Neural crest cell (in vitro differentiated cells): Measurements from ENCODE around the gene DCD. TPM values are rescaled to one million over a fixed set of nuclear protein-coding genes. Genes with fewer than 3 reads are reported as not detected.
A peak's percentile ranks its signal among the peaks of the same experiment; 100 is the strongest.

Experiments used
- DNase-seq: peaks from one replicate; pipeline ENCODE4 v3.0.0; 2021; ENCODE audit warnings: low read depth, mixed read lengths, low spot score
- H3K27ac Mint-ChIP-seq: one replicate; pipeline ENCODE4 v1.8.0; 2021; ENCODE audit warnings: mild to moderate bottlenecking, mixed read lengths; ENCODE audit not compliant: unreplicated experiment
- H3K27me3 Mint-ChIP-seq: 2 replicates; pipeline ENCODE4 v1.8.0; 2021; ENCODE audit warnings: low read depth, mild to moderate bottlenecking, mixed read lengths
- H3K36me3 Mint-ChIP-seq: 2 replicates; pipeline ENCODE4 v1.8.0; 2021; ENCODE audit warnings: low read depth, mild to moderate bottlenecking, mixed read lengths
- H3K4me1 Mint-ChIP-seq: 2 replicates; pipeline ENCODE4 v1.8.0; 2021; ENCODE audit warnings: mixed read lengths
- H3K4me3 Mint-ChIP-seq: one replicate; pipeline ENCODE4 v1.8.0; 2021; ENCODE audit warnings: mild to moderate bottlenecking, mixed read lengths
- H3K9me3 Mint-ChIP-seq: 2 replicates; pipeline ENCODE4 v1.8.0; 2021; ENCODE audit warnings: mixed read lengths
- CTCF ChIP-seq: fragments of 200-600 bp; sonication (generic); conservative IDR thresholded peaks from 2 replicates; pipeline ENCODE4 v1.5.0; 2021; ENCODE audit warnings: antibody characterized with exemption, mild to moderate bottlenecking
- total RNA-seq: library from RNA; stranded (reverse); gene quantifications from 2 replicates; pipeline ENCODE4 v1.2.1, GENCODE V29; 2021

DCD gene
- total RNA-seq, 1 donor from 2014 or later, result not detected

GRCh38 chr12:54627304-54627703 is 20.9 kb downstream of the DCD start:
- H3K27me3 Mint-ChIP-seq, result peaks cover 43% of the 10 kb centered on the region
- H3K9me3 Mint-ChIP-seq, result peaks cover 16% of the 10 kb centered on the region
- H3K36me3 Mint-ChIP-seq, result peaks cover 3% of the 10 kb centered on the region
- H3K27ac Mint-ChIP-seq, result no peak overlapping the region
- DNase-seq, result no peak
- TF ChIP-seq CTCF, result no peak
- no peaks in the 10 kb centered on the region for H3K4me1 Mint-ChIP-seq
- no peak overlapping the region for H3K4me3 Mint-ChIP-seq

GRCh38 chr12:54625598-54625997 is 22.6 kb downstream of the DCD start:
- no peak for TF ChIP-seq CTCF
- H3K27ac Mint-ChIP-seq, result no peak overlapping the region
- H3K36me3 Mint-ChIP-seq, result peaks cover 3% of the 10 kb centered on the region
- H3K4me3 Mint-ChIP-seq, result no peak overlapping the region
- no peaks in the 10 kb centered on the region for H3K4me1 Mint-ChIP-seq
- DNase-seq, result no peak
- peaks cover 16% of the 10 kb centered on the region for H3K9me3 Mint-ChIP-seq
- peaks cover 52% of the 10 kb centered on the region for H3K27me3 Mint-ChIP-seq

- Mint-ChIP-seq H3K9me3 (peaks cover 16% of the 10 kb centered on the region), H3K36me3 (peaks cover 3% of the 10 kb centered on the region), H3K27ac (no peak overlapping the region), H3K4me3 (no peak overlapping the region), H3K4me1 (no peaks in the 10 kb centered on the region), H3K27me3 (peaks cover 53% of the 10 kb centered on the region)
- TF ChIP-seq CTCF, result no peak
- no peak for DNase-seq
Observed at GRCh38 chr12:54624315-54625279, 23.6 kb downstream of the DCD start.

- no peak overlapping the region for H3K4me3 Mint-ChIP-seq
- H3K27me3 Mint-ChIP-seq, result peaks cover 71% of the 10 kb centered on the region
Observed at GRCh38 chr12:54622463-54623183, 25.5 kb downstream of the DCD start.

More at GRCh38 chr12:54622463-54623183, 25.5 kb downstream of the DCD start:
- DNase-seq, result no peak
- no peak overlapping the region for H3K27ac Mint-ChIP-seq
- H3K4me1 Mint-ChIP-seq, result no peaks in the 10 kb centered on the region
- peak; percentile 61 for TF ChIP-seq CTCF
- H3K9me3 Mint-ChIP-seq, result peaks cover 8% of the 10 kb centered on the region
- peaks cover 3% of the 10 kb centered on the region for H3K36me3 Mint-ChIP-seq
